ENCODE data around the gene MACROD2.

- TF ChIP-seq MAX (IDR thresholded peaks at IDR 0.05) (no peak), SRF (IDR thresholded peaks at IDR 0.05; ENCODE audit: low read depth) (no peak), CTCF (IDR thresholded peaks at IDR 0.05 in 2 of 3, conservative IDR thresholded peaks at IDR 0.05 in 1 of 3; ENCODE audit: borderline replicate concordance in 1 of 3, insufficient read depth in 1 of 3, low read depth in 2 of 3, low read length in 2 of 3) (no peak), POLR2AphosphoS5 (IDR thresholded peaks at IDR 0.05; ENCODE audit: low read depth, low read length) (no peak), FOSL1 (IDR thresholded peaks at IDR 0.05; ENCODE audit: low read depth) (no peak), ATF3 (IDR thresholded peaks at IDR 0.05) (no peak), TCF7L2 (IDR thresholded peaks at IDR 0.05; ENCODE audit: borderline replicate concordance, extremely low read depth, insufficient read depth, insufficient read length) (no peak), CEBPB (IDR thresholded peaks at IDR 0.05; ENCODE audit: low read depth) (no peak), RAD21 (IDR thresholded peaks at IDR 0.05; ENCODE audit: low read depth) (no peak), ZNF274 (IDR thresholded peaks at IDR 0.05; ENCODE audit: low read depth, low read length) (no peak), YY1 (IDR thresholded peaks at IDR 0.05; ENCODE audit: extremely low read depth, insufficient replicate concordance, low read depth, low read length) (no peak), REST (IDR thresholded peaks at IDR 0.05; ENCODE audit: low read depth) (no peak)
Observed at GRCh38 chr20:14741616-14742015, 746.3 kb downstream of the MACROD2 start.

Data from HCT116 (cell line).